Brain pericyte (primary cell): ENCODE results near the gene S100PBP.

Experiments
- DNase-seq: peaks from one replicate; pipeline ENCODE4 v3.0.0-alpha.2; 2012; ENCODE audit warnings: low read depth, low spot score

Gene S100PBP

DNA sequence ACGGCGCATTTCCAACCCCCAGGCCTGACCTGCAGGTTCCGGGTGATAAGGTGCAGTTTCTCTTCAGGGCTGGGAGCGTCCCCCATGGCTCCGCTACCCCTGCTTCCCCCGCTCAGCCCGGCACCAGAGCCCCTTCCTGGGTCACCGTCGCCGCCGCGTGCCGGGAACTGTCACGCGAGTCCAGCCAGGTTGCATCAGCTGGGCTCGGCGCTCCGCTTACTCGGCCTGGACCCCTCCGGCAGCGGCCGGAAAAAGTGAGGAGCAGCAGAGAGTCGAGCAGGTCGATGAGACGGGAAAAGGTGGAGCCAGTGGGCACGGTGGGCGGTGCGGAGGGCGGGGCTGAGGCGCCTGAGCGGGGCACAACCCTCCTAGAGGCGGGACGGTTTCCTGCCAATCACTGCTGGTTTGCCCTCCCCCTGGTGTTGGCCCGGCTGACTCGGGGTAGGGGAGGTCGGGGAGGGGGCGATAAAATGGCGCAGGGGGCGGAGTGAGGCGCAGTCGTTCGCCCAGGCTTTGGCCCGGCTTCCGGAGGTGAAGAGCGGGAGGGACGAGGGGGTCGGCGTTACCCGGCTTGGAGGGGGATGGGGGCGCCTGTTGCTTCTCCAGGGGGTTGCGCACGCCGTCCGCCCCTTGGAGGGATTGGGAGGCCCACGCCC is at the start of gene S100PBP, which contains the start of gene YARS1:
TSS of gene S100PBP (plus strand) at position 495 of the 656 bp plus-strand sequence. CDS start 8,447 bp downstream, outside the sequence.
TSS of gene YARS1 (minus strand) at position 200 of the 656 bp plus-strand sequence. CDS start at position 86, 114 bp downstream.
- DNase-seq, result peak; percentile 94

DNA sequence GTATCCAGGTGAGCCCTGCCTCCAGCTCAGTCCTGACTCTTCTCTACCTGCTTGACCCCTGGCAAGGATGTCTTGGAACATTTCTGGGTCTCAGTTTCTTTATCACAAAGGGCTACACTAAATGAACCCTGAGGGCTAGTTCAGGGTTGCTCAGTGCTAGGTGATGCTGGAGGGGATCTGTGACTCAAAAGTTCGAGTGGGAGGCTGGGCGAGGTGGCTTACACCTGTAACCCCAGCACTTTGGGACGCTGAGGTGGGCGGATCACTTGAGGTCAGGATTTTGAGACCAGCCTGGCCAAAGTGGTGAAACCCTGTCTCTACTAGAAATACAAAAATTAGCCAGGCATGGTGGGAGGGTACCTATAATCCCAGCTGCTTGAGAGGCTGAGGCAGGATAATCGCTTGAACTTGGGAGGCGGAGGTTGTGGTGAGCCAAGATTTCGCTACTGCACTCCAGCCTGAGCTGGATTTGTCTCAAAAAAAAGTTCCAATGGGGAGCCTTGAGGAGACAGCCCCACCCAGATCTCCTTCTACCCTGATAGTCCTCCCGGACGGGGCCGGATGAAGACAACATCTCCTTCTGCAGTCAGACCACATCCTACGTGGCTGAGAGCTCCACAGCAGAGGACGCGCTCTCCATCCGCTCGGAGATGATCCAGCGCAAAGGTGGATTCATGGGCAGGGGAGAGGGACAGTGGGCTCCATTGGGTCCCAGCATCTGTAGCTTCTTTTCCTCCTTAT is 49.2 kb upstream of the S100PBP start:
- DNase-seq, result no peak

DNA sequence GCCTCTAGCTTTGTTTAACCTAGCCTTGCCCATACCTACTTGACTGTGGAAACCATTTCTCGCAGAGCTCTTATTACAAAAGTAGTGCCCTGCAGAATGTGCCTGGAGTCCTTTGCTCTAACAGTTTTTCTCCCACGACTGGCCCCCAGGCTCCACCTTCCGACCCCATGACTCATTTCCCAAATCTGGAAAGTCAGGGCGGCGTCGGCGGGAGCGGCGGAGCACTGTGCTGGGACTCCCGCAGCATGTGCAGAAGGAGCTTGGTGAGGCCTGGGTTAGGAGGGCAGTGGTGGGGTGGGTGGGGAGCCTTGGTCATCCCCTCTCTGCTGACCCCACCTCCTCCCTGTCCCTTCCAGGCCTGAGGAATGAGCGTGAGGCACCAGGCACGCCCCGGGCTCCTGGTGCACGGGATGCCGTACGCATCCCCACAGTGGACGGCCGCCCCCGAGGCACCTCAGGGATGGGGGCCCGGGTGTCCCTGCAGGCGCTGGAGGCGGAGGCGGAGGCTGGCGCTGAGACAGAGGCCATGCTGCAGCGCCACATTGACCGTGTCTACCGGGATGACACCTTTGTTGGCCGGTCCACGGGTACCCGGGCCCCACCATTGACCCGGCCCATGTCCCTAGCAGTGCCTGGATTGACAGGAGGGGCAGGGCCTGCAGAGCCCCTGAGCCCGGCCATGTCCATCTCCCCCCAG is 47.8 kb upstream of the S100PBP start:
- DNase-seq, result no peak

DNA sequence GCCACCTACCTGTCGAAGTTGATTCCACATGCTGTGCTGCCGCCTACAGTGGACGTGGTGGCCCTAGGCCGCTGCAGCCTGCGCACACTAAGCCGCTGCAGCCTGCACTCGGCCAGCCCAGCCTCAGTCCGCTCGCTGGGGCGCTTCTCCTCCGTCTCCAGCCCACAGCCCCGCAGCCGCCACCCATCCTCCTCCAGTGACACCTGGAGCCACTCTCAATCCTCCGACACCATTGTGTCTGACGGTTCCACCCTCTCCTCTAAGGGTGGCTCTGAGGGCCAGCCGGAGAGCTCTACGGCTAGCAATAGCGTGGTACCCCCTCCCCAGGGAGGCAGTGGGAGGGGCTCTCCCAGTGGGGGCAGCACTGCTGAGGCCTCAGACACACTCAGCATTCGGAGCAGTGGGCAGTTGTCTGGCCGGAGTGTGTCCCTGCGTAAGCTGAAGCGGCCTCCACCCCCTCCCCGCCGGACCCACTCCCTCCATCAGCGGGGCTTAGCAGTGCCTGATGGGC is 47.2 kb upstream of the S100PBP start:
- DNase-seq, result no peak

DNA sequence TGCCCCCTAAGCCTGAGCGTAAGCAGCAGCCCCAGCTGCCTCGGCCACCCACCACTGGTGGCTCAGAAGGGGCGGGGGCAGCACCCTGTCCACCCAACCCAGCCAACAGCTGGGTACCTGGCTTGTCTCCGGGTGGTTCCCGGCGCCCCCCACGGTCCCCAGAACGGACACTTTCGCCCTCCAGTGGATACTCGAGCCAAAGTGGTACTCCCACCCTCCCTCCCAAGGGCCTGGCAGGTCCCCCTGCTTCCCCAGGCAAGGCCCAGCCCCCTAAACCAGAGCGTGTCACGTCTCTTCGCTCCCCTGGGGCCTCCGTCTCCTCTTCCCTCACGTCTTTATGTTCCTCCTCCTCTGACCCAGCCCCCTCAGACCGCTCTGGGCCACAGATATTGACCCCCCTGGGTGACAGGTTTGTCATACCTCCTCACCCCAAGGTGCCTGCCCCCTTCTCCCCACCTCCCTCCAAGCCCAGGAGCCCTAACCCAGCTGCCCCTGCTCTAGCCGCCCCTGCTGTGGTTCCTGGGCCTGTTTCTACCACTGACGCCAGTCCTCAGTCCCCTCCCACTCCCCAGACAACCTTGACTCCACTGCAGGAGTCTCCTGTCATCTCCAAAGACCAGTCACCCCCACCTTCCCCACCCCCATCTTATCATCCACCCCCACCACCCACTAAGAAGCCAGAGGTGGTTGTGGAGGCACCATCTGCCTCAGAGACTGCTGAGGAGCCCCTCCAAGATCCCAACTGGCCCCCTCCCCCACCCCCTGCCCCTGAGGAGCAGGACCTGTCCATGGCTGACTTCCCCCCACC is 46.5 kb upstream of the S100PBP start:
- no peak for DNase-seq

DNA sequence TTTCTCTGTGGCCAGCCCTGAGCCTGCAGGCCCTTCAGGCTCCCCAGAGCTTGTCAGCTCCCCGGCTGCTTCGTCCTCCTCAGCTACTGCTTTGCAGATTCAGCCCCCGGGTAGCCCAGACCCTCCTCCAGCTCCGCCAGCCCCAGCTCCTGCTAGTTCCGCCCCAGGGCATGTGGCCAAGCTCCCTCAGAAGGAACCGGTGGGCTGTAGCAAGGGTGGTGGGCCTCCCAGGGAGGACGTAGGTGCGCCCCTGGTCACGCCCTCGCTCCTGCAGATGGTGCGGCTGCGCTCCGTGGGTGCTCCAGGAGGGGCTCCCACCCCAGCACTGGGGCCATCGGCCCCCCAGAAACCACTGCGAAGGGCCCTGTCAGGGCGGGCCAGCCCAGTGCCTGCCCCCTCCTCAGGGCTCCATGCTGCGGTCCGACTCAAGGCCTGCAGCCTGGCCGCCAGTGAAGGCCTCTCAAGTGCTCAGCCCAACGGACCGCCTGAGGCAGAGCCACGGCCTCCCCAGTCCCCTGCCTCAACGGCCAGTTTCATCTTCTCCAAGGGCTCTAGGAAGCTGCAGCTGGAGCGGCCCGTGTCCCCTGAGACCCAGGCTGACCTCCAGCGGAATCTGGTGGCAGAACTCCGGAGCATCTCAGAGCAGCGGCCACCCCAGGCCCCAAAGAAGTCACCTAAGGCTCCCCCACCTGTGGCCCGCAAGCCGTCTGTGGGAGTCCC is 45.7 kb upstream of the S100PBP start:
- no peak for DNase-seq

DNA sequence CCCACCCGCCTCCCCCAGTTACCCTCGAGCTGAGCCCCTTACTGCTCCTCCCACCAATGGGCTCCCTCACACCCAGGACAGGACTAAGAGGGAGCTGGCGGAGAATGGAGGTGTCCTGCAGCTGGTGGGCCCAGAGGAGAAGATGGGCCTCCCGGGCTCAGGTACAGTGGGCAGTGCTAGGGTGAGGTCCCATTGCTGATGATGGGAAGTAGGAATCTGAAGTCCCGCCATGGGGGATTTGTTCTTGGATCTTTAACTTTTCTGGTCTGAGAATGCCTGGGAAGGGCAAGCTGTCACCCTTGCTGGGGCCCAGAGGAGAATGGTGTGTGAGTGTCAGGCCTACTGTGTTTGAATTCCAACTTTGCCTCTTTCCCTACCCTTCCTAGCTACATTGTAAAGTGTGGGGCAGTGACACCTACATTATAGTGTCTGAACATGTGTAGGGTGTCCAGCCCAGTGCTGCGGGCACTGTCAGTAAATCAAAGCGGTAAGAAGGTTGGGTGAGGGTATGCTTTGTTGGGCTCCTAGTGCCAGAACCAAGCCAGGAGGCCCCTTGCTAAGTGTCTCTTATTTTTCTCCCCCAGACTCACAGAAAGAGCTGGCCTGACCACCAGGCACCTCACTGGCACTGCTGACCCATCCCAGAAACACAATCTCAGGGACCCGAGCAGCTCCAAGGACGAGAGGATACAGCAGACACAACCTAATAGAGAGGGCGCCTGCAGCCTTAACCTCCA is 45.0 kb upstream of the S100PBP start:
- DNase-seq, result no peak

GRCh38 chr1:32773018-32773763 is 44.3 kb upstream of the S100PBP start:
- no peak for DNase-seq

GRCh38 chr1:32773764-32774463 is 43.5 kb upstream of the S100PBP start:
- DNase-seq, result no peak

DNA sequence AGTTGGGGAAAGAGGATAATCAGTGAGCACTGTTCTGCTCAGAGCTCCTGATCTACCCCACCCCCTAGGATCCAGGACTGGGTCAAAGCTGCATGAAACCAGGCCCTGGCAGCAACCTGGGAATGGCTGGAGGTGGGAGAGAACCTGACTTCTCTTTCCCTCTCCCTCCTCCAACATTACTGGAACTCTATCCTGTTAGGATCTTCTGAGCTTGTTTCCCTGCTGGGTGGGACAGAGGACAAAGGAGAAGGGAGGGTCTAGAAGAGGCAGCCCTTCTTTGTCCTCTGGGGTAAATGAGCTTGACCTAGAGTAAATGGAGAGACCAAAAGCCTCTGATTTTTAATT is 43.0 kb upstream of the S100PBP start:
- DNase-seq, result no peak

DNA sequence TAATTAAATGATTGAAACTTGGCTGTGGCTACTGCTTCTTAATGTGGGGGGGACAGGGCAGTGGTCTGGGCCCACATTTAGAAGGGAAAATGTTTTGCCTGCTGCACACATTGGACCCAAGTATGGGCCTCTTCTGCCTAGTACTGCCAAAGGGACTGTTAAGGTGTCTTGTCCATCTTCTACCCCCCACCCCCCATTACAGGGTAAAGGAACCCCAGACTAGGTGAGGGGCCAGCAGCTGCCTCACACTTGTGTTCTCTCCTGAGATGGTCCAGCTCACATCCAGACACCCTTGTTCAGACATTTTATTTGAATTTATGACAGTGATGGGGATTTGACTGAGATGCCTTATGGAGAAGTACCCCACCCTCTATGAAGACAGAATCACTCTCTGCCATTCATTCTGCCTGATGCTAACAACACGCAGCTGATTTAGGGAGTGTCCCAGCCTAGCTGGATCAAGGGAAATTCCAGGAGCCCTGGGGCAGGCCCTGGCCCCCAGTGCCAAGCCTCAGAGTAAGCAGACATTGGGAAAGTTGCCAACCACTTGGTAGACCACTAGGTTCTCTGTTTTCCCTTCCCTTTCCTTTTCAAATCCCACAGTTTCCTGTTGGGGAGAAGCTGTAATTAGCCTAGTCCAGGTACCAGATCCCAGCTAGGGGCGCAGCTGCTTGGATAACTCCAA is 42.4 kb upstream of the S100PBP start:
- DNase-seq, result no peak

DNA sequence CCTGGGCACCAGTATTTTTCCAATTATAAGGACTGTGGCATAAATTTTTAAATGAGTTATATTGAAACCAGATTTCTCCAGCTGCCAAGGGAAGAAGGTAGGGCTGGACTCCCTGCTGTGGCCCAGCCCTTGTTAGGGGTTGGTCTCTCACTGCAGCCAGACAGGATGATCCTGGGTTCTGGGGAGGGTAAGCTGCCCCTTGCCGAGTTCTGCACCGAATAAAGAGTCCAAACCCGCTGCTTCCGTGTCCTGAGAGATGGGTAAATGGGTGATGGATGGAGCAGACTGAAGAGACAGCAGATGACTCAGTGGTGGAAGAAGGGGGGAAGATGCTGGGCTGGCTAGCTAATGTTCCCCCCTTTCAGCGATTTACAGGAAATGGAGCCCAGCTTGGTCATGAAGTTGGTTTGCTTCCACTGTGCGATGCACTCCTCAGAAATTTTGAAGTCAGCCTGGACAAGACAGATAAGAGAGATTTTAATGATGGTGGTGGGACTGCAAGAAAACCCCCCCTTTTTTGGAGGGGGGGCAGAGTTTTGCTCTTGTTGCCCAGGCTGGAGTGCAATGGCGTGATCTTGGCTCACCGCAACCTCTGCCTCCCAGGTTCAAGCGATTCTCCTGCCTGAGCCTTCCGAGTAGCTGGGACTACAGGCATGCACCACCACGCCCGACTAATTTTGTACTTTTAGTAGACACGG is 41.7 kb upstream of the S100PBP start:
- DNase-seq, result no peak

GRCh38 chr1:32779242-32779641 is 38.2 kb upstream of the S100PBP start:
- DNase-seq, result no peak

DNA sequence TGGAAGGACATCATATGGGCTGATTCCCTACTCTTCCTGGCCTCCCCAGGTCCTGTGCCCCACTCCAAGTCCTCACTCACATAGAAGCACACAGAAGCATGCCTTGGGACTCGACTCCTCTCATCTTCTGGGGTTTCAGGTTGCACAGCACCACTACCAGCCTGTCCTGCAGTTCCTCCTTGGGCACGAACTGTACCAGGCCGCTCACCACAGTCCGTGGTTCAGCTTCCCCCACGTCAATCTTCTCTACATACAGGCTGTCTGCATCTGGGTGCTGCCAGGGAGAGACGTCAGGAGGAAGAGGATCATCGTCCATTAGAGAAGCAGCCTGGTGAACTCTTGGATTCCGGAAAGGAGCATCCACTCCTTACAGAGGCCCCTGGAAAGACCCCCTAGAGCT is 37.4 kb upstream of the S100PBP start:
- DNase-seq, result no peak

DNA sequence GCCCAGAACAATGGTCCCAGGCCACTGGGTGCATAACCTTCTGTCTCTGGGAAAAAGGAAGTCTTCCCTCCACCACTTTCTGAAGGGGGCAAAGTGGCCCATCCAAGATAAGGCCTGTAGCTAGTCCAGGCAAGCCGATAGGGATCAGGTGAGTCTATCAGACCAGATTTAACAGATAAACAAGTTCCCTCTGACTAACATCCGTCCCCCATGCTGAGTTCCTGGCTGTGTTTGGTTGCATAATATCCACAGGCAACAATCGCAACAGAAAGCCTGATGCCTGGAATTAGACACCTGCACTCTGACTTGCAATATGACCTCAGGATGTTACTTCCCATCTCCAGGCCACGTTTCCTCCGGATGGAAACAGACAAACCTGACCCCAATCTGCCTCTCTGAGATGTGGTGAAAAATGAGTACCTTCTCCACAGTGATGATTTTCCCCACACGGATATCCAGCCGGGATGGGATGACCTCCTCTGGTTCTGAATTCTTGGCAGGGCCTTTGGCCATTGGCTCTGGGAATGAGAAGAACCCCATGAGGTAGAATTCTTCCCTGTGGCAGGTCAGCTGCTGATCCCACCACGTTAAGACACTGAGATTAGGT is 36.7 kb upstream of the S100PBP start:
- DNase-seq, result no peak

GRCh38 chr1:32782086-32782485 is 35.4 kb upstream of the S100PBP start:
- no peak for DNase-seq

GRCh38 chr1:32783851-32784250 is 33.6 kb upstream of the S100PBP start:
- no peak for DNase-seq
